WERI-Rb-1 (cell line): Measurements from ENCODE around the gene NOXRED1.

ENCODE experiments used
- DNase-seq: peaks from one replicate; pipeline ENCODE4 v3.0.0-alpha.2; 2020
- H3K27ac ChIP-seq: fragments of 250-450 bp; sonication (Bioruptor Pico); 2 replicates; pipeline ENCODE4 v1.5.1; 2020; ENCODE audit warnings: mild to moderate bottlenecking, moderate library complexity
- H3K27me3 ChIP-seq: fragments of 250-450 bp; sonication (Bioruptor Pico); 2 replicates; pipeline ENCODE4 v1.5.1; 2021; ENCODE audit warnings: mild to moderate bottlenecking, low read depth, moderate library complexity; ENCODE audit not compliant: insufficient read depth, severe bottlenecking
- H3K36me3 ChIP-seq: fragments of 250-450 bp; sonication (Bioruptor Pico); 2 replicates; pipeline ENCODE4 v1.5.1; 2020; ENCODE audit warnings: mild to moderate bottlenecking, moderate library complexity
- H3K4me3 ChIP-seq: 2 replicates; pipeline ENCODE4 v1.5.1; 2011; ENCODE audit warnings: low read depth, mild to moderate bottlenecking, control low read depth, low read length
- H3K9me3 ChIP-seq: fragments of 250-450 bp; sonication (Bioruptor Pico); 2 replicates; pipeline ENCODE4 v1.5.1; 2021; ENCODE audit warnings: mild to moderate bottlenecking, moderate library complexity; ENCODE audit not compliant: severe bottlenecking
- TF ChIP-seq, protein P1 (sequence below): IDR thresholded peaks from 2 replicates; pipeline ENCODE4 v1.5.1; 2011; ENCODE audit warnings: low read depth, mild to moderate bottlenecking, control low read depth, inconsistent platforms, low read length

The NOXRED1 gene, protein sequence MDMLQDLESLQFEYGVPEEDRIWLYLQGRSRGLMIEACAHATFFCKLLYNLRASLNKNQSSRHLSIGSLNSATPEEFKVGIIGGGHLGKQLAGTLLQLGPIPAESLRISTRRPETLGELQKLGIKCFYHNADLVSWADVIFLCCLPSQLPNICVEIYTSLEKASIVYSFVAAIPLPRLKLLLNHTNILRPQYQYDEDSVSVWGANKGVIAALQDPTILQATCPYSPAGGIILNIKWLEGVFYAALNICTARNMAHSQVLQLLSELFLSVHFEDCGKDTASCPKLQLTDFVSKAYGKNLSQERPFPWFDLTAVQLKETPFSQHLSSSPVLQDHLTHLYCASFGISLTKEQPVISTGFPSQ

DNA sequence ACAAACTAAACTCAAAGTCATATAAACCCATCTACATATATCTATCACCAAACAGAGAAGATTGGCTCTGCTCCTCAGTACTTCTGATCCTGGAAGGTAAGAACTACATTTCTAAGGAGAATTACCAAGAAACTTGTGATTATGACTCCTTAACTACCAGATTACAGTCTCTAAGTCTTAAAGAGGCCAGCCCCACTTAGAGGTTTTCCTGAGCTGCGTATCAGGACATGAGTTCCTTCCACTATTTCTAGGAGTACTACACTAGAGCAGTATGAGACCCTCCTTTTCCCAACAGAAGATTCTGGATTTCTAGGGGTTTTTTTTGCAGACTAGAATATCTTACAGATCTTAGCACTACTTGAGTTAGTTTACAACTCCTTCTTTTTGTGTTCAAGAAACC, at the start of gene NOXRED1:
Gene NOXRED1, minus strand, starts transcription at position 101 of the 400 bp plus-strand sequence. CDS start 634 bp downstream, outside the sequence.
- Histone ChIP-seq H3K4me3 (no peak within 1 kb of the TSS), H3K27me3 (no peaks in the 10 kb centered on the region), H3K27ac (no peak within 1 kb of the TSS), H3K36me3 (peaks cover 9% of the 10 kb centered on the region), H3K9me3 (no peaks in the 10 kb centered on the region)
- TF ChIP-seq, protein P1, sequence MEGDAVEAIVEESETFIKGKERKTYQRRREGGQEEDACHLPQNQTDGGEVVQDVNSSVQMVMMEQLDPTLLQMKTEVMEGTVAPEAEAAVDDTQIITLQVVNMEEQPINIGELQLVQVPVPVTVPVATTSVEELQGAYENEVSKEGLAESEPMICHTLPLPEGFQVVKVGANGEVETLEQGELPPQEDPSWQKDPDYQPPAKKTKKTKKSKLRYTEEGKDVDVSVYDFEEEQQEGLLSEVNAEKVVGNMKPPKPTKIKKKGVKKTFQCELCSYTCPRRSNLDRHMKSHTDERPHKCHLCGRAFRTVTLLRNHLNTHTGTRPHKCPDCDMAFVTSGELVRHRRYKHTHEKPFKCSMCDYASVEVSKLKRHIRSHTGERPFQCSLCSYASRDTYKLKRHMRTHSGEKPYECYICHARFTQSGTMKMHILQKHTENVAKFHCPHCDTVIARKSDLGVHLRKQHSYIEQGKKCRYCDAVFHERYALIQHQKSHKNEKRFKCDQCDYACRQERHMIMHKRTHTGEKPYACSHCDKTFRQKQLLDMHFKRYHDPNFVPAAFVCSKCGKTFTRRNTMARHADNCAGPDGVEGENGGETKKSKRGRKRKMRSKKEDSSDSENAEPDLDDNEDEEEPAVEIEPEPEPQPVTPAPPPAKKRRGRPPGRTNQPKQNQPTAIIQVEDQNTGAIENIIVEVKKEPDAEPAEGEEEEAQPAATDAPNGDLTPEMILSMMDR = no peak
- no peak for DNase-seq

DNA sequence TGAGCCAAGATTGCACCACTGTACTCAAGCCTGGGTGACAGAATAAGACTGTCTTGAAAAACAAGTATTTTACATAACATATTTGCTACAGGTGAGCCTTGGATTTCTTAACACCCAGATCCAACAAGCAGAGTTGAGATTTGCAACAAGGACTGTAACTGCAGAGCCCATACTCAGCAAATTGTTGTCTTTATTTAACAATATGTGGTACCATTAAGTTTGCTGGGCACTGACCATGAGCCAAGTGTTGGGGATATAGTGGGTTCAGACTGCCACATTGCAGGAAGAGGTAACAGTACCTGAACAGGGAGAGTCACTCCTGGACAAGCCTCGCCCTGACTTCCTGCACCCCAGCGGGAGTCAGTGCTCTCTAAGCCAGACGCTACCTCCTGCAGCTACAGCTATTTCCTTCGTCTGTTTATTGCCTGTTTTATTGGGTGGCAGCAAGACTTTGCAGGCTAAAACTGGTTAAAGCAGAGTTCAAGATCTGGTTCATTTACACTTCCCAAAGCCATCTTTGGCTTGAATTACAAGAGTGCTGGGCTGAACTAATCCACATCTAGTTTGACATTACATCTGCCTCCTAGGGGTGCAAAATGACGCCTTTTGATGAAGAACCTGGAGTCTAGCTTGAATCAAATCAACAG, 47.0 kb upstream of the NOXRED1 start:
- Histone ChIP-seq H3K9me3 (no peaks in the 10 kb centered on the region), H3K4me3 (no peak overlapping the region), H3K27ac (no peak overlapping the region), H3K27me3 (no peaks in the 10 kb centered on the region), H3K36me3 (peaks cover 39% of the 10 kb centered on the region)
- DNase-seq = no peak
- TF ChIP-seq, protein P1 = no peak

DNA sequence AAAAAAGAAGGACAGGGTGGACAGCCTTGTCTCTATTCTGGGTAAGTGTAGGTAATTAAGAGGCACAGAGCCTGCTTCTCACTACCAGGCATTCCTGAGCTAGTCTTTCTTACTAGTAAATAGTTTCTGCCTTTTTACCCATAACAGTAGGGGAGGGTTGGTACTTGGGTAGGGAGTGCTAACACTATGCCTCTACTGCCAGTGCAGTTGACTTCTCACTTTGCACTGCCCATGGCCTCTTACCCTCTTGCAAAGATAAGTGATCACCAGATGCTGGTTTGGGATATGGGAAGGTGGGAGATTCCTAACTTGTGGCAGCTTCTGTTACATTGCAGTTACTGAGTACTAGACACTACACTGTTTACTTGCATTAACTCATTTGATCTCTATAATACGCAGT, 46.2 kb upstream of the NOXRED1 start:
- H3K36me3 ChIP-seq = peaks cover 48% of the 10 kb centered on the region
- no peak for DNase-seq
- TF ChIP-seq, protein P1 = no peak

DNA sequence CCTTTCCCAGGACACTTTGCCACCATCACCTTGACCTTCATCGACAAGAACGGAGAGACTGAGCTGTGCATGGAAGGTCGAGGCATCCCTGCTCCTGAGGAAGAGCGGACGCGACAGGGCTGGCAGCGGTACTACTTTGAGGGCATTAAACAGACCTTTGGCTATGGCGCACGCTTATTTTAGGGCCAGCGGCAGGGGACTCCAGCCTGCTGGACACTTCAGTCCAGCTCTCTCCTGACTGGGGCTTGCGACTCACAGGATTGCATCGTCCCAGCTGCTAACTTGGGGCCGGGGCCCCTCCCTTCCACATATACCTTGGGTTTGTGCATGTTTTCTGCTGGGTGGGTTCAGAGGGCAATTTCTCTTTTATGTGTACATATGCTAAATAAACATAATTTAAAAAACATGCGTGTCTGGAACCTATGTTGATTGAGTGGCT, 45.8 kb upstream of the NOXRED1 start:
- TF ChIP-seq, protein P1 = no peak
- Histone ChIP-seq H3K9me3 (no peaks in the 10 kb centered on the region), H3K27ac (no peak overlapping the region), H3K4me3 (no peak overlapping the region), H3K36me3 (peaks cover 52% of the 10 kb centered on the region), H3K27me3 (no peaks in the 10 kb centered on the region)
- no peak for DNase-seq

More for the DNA sequence above, 46.2 kb upstream of the NOXRED1 start:
- Histone ChIP-seq H3K27me3 (no peaks in the 10 kb centered on the region), H3K27ac (no peak overlapping the region), H3K9me3 (no peaks in the 10 kb centered on the region), H3K4me3 (no peak overlapping the region)

DNA sequence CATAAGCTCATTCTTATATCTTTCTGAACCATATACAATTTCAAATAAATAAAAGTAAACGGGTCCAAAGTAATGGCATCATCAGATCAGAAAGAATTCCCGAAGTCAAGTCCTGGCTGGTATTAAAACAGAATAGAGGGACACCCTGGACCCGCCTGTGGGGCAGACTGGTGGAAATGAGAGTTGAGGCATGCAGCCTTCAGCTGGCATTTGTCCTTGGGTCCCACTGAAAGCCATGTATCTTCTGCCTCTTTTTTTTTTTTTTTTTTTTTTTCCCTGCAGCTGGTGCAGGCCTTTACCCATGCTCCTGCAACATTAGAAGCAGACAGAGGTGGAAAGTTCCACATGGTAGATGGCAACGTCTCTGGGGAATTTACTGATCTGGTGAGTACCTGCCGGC, 44.5 kb upstream of the NOXRED1 start:
- TF ChIP-seq, protein P1 = no peak
- DNase-seq = no peak
- H3K4me3 ChIP-seq = no peak overlapping the region
- H3K36me3 ChIP-seq = peaks cover 65% of the 10 kb centered on the region
- H3K9me3 ChIP-seq = no peaks in the 10 kb centered on the region
- no peak overlapping the region for H3K27ac ChIP-seq
- H3K27me3 ChIP-seq = no peaks in the 10 kb centered on the region
